Hepatic stellate cell (primary cell): ENCODE results near the gene GRIN3B.
A peak's percentile ranks its signal among the peaks of the same experiment; 100 is the strongest.

ENCODE experiments used
- DNase-seq: peaks from one replicate; pipeline ENCODE4 v3.0.0; 2011; ENCODE audit warnings: low spot score

Gene GRIN3B

DNA sequence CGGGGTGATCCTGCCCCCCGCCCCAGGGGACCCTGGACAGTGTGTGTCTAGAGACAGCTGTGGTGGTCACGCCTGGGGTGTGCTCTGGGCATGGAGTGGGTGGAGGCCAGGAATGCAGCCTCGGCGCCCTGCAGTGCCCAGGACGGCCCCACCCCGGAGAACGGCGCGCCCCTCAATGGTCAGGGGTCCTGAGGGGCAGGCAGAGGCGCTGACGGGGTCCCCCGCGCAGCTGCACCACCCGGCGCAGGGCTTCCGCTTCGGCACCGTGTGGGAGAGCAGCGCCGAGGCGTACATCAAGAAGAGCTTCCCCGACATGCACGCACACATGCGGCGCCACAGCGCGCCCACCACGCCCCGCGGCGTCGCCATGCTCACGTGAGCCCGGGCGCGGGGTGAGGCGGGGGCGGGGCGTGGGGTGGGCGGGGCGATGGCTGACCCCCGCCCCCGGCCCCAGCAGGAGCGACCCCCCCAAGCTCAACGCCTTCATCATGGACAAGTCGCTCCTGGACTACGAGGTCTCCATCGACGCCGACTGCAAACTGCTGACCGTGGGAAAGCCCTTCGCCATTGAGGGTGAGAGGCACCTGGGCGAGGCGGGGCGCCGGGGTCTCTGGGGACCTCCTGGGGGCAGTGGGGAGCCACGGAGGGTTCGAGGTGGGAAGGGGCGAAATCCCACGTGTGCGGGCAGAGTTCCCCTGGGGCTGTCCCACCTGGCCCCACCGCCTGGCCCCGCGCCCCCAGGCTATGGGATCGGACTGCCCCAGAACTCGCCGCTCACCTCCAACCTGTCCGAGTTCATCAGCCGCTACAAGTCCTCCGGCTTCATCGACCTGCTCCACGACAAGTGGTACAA is 7.4 kb downstream of the GRIN3B start:
- no peak for DNase-seq

DNA sequence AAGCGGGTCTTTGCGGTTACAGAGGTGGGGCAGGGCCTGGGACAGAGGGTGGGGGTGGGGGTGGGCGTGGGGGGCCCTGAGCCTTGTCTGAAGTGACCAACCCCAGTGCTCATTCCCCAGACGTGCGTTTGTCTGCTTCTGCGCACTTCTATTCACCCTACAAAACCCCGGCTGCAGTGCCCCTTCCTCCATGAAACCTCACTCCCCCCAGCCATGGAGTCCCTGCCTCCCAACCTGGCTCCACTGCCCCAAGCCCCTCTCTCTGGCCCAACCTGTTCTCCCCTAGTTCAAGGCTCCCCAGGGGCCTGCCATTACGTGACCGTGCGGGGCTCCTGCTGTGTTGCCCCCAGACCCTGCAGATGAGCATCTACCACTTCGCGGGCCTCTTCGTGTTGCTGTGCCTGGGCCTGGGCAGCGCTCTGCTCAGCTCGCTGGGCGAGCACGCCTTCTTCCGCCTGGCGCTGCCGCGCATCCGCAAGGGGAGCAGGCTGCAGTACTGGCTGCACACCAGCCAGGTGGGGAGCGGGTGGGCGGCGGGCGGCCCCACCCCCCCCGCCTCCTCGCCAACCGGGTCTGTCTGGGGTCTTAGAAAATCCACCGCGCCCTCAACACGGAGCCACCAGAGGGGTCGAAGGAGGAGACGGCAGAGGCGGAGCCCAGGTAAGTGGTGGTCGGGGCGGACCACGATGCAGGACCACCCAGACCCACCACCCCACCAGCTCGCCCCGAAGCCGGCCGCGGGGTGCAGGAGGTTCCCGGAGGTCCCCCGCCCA is 8.2 kb downstream of the GRIN3B start:
- no peak for DNase-seq

DNA sequence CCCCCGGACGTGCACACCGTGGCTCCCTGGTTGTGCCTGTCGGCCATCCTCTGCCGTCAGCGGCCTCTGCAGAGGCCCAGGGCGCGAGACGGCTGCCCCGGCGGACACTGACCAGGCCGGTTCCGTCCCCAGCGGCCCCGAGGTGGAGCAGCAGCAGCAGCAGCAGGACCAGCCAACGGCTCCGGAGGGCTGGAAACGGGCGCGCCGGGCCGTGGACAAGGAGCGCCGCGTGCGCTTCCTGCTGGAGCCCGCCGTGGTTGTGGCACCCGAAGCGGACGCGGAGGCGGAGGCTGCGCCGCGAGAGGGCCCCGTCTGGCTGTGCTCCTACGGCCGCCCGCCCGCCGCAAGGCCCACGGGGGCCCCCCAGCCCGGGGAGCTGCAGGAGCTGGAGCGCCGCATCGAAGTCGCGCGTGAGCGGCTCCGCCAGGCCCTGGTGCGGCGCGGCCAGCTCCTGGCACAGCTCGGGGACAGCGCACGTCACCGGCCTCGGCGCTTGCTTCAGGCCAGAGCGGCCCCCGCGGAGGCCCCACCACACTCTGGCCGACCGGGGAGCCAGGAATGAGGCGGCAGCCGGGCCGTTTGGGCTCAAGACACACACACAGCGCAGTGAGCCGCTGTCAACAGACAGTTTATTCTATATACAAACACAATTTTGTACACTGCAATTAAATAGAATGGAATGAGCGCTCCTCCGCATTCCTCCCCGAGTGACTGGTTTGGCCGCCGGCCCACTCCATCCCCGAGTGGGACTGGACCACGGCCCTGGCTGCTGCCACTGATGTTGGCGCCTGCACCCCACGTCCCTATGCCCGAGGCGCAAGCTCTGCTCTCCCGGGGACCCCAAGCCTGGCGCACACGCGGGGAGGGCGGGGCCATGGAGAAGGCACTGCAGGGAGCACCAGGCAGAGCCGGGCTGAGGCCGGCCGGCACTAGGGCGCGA is 9.1 kb downstream of the GRIN3B start:
- peak; percentile 90 for DNase-seq

DNA sequence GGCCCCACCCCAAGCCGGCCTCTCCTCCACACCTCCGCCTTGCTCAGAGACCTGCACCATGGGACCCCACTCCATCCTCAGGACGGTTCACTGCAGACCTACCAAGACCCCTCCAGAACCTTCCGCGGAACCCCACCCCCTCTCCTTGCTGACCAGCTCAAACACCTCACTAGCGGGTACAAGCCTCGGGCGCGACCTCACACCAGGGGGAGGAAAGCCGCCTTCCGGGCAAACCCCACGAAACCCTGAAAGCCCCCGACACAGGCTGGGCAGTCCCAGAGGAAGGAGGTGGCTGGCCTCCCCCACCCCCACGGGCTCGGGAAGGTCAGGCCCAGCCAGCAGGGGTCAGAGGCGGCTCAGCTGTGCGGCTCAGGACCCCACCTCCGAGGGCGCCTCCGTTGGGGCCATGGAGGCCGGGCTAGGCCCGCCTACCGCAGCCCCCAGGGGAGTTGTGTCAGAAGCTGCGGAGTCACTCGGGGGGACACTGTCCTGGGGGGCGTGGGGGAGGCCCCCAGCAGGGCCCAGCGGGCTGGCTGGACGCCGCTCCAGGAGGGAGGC is 9.8 kb downstream of the GRIN3B start:
- no peak for DNase-seq

DNA sequence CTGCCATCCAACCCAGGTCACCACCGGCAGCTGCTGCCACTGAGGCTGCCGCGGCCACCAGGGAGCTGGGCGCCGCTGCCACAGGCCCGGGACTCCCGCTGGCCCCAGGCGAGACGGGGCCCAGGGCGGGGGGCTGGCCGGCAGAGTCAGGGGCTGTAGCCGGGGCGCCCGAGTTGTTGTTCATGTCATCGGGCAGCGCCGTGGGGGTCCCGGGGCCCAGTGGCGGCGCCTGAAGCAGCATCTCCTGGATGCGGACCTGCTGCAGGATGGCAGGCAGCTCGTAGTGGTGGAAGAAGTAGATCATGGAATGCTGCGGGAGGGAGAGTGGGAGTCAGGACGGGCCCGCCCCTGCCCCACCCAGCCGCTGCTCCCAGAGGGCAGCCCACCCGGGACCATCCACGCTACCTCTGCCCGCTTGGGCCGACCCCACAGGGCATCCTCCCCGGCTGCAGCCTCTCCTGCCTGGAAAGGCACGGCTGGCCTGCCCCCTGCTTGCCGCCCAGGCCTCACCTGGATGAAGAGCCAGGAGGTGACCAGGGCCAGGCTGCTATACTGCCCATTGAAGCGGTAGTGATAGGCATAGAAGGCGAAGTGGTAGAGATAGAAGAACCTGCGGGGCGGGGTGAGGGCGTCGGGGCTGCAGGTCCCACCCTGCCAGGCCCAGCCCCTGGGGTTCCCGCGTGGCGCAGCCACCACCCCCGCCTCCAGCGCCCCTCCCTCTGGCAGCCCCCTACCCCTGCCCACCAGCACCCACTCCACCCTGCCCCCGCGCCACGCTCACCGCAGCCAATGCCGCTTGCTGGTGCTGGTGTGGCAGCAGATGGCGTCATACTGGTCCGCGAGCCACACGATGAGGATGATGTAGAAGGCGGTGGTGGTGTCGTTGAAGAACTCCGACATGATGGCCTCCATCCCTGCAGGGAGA is 10.6 kb downstream of the GRIN3B start:
- DNase-seq = no peak

DNA sequence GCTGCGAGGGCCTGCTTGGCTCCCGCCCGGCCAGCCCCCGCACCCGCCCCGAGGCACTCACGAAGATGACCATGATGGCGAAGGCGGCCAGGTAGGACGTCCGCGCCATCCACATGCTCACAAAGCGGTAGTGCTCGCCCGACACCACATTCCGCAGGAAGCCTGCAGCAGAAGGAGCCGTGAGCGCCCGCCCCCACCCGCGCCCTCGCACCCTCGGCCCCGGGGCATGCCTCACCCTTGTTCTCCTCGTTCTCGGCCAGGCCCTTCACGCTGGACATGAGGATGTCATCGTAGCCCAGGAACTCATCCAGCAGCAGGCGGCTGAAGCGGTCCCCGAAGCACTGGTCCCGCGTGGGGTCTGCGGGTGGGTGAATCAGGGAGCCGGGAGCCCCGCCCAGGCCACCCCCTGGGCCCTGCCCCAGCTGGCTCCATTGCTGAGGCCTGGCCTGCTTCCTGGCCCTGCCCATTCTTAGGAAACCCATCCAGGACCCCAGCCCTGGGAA is 11.7 kb downstream of the GRIN3B start:
- DNase-seq = no peak

DNA sequence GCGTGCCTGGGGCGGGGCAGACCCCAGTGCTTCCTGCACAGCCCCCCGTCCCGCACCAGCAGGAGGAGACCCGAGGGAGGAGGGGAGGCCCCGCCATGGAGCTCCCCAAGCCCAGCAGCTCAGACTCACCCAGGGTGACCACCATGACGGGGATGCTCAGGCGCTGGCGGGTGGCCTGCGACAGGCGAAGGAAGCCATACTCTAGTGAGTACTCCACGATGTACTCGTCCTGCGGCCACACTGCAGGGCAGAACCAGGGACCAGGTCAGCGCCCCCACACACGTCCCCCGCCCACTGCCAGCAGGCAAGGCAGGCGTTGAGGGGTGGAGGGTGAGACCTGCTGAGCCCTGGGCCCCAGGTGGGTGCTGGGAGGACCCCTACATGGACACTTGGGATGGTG is 12.1 kb downstream of the GRIN3B start:
- DNase-seq = no peak

DNA sequence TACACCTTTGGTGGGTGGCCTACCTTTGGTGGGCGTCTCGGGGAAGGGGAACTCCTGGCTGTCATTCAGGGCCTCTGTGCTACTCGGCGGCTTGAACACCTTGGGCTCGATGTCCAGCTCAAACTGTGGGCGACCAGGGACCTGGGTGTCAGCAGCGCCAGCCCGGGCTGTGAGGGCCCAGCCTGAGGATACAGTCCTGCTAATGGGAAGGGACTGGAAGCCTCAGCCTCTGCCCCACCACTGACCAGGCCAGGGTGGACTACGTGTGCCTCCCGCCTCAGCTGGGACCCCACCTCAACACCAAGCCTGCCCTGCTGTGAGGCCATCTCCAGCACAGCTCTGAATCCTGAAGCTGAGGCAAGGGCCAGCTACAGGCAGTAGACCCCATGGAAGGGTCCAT is 13.0 kb downstream of the GRIN3B start:
- DNase-seq = no peak

DNA sequence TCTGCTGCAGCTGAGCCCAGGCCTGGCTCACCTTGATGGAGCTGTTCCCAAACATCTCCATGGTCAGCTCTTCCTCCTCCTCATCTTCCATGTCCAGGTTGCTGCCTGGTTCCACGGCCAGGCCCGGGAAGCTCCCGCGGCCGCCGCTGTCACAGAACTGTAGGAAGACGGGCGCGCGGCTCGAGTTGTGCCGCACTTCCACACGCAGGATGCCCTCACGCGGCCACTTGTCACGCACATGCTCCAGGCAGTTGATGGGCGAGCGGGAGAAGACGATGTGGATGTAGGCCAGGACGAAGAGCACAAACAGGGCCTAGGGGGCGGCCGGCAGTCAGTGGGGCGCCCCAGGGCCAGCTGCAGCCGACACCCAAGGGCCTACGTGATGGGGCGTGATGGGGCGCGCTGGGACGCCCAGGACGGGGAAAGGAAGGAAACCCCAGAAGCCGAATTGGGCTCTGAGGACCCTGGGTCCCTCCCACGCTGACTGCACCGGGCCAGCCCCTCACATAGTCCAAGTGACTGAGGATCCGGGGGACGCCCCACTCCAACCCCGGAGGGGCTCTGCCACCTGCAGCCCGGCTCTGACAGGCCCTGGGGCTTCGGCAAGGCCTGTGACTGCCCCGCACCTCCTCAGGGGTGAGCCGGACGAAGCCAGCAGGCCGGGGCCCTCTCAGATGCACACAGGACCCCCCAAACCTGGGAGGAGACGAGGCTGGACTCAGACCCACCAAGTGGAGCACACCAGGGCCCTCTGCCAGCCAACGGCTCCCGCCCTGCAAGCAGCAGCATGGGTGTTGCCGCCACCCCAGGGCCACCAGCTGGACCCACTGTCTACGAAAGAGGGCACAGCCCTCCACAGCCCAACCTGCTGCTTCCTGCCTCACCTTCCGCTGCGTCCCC is 14.2 kb downstream of the GRIN3B start:
- no peak for DNase-seq

DNA sequence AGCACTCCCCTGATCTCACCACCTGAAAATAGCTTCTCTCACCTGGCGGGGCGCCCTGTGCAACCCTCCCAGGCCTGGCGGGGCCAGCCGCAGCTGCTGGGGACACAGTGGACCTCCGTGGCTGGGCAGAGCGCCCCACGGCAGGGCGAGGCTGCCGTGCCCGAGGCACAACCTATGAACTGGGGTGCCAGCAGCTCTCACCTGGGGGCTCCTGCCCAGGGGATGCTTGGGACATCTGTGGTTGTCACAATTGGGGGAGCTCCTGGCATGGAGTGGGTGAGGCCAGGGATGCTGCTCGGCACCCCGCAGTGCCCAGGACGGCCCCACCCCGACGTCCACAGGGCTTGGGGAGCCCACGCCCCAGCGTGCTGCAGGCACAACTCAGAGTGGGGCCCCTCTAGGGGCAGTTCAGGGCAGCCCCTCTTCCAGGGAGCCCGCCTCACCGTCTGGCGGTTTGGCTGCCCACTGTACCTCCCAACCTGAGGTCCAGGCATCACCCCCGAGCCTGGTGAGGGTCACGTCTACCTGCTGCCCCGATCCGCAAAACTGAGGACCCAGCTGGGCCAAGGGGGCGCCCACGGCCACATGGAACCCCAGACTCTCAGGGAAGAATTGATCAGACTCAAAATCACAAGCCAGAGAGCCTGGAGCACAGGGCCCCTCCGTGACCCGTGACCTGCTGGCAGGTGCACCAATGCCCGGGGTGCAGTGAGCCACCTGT is 15.0 kb downstream of the GRIN3B start:
- no peak for DNase-seq

DNA sequence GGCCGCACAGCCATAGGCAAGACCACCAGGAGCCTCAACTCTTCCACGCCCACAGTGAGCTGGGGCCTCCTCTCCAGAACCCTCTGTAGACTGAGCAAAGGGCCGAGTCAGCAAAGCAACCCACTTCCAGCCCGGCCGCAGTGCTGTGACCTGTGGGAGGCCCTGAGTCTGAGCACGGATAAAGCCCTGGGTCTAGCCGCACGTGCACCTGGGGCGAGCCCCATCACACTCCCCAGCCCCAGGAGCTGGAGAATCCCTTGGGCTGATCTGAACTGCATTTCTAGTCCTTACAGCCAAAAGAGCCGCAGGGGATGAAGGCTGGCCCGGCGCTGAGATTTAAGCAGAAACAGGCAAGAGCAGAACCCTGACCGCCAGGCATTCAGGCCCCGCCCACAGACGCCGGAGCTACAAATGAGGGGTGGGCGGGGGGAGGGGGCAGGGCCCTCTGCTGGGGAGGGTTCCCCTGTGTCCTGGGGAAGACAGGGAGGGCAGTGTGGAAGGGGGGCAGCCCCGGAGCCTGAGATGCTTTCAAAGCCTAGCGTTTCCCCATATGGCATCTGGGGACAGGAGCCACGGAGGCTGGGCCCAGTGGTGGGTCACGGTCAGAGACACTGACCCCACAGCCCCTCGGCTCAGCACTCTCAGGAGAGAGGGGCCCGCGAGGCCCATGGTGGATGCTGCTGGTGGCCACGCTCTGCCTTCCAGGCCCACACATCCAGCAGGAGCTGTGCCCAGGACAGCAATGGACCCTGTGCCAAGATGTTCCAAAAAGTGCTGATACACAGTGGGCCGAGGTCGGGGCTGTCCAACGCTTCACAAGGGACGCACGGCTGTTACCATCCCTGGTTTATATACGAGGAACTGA is 15.8 kb downstream of the GRIN3B start:
- no peak for DNase-seq

DNA sequence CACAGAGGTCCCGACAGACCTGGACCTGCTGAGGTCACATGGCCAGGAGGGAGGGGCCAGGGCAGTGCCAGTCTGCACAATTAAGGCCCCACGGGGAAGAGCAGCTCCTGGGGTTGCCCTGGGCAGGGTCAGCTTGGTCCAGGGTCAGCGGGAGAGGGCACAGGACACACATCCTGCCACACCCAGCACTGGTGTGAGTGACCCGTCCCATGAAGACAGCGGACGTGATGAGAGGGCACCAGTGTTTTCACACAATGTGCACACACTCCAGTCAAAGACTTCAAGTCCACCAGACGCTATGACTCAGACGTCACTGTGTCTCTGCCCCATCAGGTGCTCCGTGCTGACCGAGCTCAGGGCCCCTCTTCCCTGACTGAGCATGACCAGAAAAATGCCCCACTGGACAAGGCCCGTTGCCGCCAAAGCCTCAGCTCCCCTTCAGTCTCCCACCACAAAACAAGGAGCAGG is 16.5 kb downstream of the GRIN3B start:
- peak; percentile 70 for DNase-seq

DNA sequence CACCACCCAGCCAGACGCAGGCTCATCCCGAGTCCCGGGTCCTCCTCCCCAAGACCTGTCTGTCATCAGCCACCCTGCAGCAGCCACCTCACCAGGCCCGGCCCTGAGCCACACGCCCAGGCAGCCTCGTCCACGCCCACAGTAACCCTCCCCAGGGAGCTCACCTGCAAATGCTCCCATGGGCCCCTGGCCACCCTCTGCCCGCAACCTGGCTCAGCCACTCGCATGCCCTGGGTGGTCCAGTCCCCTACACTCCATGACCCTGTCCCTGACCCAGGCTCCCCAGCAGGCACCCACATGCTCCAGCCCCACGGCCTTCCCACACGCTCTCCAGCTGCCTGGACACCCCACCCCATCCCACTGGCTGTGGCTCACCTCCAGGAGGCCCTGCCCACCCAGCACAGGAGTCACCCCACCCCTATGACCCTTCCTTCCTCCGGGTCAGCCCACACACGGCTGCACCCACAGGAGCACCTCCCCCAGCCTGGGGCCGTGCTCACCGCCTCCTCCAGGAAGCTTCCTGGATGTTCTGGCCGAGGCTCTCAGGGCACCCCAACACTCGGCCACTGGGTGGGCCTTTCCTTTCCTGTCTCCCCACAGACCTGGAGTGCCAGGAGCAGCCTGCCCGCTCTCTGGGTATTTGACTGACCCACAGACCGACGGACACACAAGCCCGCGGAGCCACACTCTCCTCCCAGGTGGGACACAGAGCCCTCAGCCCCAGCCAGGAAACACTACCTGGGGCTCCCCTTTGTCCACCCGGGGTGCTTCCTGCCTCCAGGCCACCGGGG is 17.1 kb downstream of the GRIN3B start:
- no peak for DNase-seq

DNA sequence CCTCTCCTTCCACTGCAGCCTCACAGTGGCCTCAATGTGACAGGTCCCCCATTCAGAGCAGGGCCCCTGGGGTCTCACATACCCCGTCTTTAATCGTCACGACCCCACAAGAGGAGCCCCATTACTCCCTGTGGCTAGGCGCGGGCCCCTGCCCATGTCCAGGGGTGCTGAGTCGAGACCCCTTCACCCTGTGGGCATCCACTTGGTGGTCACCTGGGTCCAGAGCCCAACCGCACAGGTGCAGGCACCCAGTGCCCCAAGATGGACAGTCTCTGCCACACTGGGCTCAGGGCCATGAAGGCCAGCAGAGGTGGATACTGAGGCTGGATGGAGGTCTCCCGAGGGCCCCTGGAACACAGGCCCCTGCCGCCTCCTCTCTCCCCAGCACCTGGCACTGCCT is 17.7 kb downstream of the GRIN3B start:
- no peak for DNase-seq

DNA sequence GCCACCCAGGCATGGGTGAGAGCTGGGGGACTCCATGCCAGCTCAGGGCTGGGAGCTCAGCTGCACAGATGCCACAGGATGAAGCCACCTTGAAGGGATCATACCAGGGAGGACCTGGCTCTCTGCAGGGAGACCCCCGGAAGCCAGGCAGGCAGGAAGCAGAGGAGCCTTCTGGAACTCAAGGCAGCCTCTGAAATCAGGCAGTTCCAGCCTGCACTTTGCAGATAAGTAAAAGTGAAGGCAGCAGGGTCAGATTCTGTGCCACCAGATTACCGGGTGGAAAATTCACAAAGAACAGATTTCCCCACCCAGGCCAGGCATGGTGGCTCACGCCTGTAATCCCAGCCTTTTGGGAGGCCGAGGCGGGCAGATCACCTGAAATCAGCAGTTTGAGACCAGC is 18.2 kb downstream of the GRIN3B start:
- DNase-seq = no peak

DNA sequence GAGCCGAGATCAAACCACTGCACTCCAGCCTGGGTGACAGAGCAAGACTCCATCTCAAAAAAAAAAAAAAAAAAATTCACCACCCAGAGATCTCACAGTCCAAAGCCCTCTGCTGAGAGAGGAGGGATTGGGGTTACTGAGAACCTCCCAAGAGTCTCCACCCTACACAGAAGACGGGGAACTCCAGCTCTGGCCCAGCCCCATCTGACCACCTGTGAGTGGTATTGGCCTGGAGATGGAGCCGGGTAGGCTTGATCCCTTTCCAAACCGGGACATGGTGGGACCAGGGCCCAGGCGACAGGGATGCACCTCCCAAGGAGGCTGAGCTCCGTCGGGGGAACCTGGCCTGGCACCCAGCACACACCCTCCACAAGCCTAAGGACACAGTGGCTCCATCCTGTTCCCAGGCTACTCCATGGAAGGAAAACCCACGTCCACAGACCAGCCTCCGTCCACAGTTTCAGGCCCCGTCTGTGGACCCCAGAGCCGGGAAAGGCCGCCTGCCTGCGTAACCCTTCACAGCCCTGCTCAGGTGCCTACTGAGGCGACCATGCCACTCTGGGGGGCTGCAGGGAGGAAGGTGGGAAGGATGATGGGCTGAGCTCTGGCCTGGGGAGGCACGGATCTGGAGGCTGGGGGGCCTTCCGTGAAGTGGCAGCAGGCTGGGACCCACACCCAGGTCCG is 18.9 kb downstream of the GRIN3B start:
- no peak for DNase-seq

DNA sequence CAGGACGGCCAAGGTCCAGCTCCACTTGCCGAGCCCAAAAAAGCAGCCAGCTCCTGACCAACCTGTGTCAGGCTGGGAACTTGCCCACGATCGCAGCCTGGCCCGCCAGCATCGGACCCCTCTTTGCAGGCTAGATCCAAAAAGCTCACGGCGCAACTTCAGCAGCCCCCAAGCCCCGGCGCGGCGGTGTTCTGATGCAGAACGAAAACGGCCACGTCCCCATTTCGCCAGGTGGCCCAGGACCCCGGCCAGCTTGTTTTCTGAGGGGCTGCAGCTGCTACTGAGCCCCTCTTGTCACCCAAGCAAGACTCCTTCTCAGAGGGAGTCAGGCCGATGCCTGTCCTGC is 19.4 kb downstream of the GRIN3B start:
- no peak for DNase-seq
